Testis (tissue), 2 donors: ENCODE results near the gene SLC25A12.

Experiments used
- POLR2A ChIP-seq: fragments of 450-650 bp; IDR thresholded peaks from one replicate; pipeline ENCODE4 v1.6.1; 2017; ENCODE audit warnings: antibody characterized with exemption, mild to moderate bottlenecking, moderate library complexity
- TF ChIP-seq, protein P1 (sequence below), 3 experiments: fragments of 450-650 bp in 2 of 3; fragments of 200-600 bp in 1 of 3; sonication (generic) in 1 of 3; IDR thresholded peaks; one replicate each; pipeline ENCODE4 v1.5.1; 2016 to 2019; ENCODE audit warnings: antibody characterized with exemption in 3 of 3, mild to moderate bottlenecking in 2 of 3, moderate library complexity in 1 of 3

GRCh38 chr2:171836146-171836910 is 57.7 kb downstream of the SLC25A12 start:
- no peak for TF ChIP-seq POLR2A
- TF ChIP-seq, protein P1, sequence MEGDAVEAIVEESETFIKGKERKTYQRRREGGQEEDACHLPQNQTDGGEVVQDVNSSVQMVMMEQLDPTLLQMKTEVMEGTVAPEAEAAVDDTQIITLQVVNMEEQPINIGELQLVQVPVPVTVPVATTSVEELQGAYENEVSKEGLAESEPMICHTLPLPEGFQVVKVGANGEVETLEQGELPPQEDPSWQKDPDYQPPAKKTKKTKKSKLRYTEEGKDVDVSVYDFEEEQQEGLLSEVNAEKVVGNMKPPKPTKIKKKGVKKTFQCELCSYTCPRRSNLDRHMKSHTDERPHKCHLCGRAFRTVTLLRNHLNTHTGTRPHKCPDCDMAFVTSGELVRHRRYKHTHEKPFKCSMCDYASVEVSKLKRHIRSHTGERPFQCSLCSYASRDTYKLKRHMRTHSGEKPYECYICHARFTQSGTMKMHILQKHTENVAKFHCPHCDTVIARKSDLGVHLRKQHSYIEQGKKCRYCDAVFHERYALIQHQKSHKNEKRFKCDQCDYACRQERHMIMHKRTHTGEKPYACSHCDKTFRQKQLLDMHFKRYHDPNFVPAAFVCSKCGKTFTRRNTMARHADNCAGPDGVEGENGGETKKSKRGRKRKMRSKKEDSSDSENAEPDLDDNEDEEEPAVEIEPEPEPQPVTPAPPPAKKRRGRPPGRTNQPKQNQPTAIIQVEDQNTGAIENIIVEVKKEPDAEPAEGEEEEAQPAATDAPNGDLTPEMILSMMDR (IDR thresholded peaks at IDR 0.05) = no peak
